Measurements from ENCODE around the gene NHLRC2. TPM values are rescaled to one million over a fixed set of nuclear protein-coding genes. Genes with fewer than 3 reads are reported as not detected.

Gene NHLRC2
- total RNA-seq, 2 experiments from 2014 or later, result 4.6 TPM

DNA sequence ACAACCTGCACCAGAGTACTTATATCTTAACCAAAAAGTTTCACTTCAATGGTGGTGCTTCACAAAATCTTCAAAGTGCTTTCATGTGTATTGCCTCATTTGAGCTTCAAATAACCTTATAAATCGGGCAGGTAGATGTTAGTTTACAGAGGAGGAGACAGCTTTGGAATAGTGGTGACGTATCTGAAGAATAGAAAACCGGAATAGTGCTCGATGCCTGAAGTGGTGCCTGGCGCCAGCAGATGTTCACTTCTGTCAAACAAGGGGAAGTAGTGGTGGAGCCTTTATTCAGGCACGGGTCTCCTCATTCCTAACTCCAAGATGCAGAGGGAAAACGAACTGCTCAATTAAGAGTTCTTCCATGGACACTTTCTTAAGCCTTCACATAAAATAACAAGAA, 58.1 kb downstream of the NHLRC2 start:
- H3K4me1 ChIP-seq (ENCODE audit: insufficient read depth, low read length), result no peaks in the 10 kb centered on the region
- peaks cover 10% of the 10 kb centered on the region for H3K36me3 ChIP-seq (ENCODE audit: insufficient read depth, low read length)
- no peak overlapping the region for H3K4me3 ChIP-seq (ENCODE audit: low read length)
- Mint-ChIP-seq H3K27ac (no peak overlapping the region), H3K36me3 (ENCODE audit: low read depth) (peaks cover 13% of the 10 kb centered on the region), H3K4me3 (no peak overlapping the region), H3K4me1 (ENCODE audit: low read depth) (no peaks in the 10 kb centered on the region), H3K27me3 (no peaks in the 10 kb centered on the region), H3K9me3 (no peaks in the 10 kb centered on the region)
- CTCF ChIA-PET, result interaction anchor here (1.2 kb wide), 1 partner anchor 20 kb away, joined by 3 read pairs; no protein-coding TSS in a partner anchor
- H3K27ac ChIP-seq (ENCODE audit: low read depth in 1 of 2, low read length in 2 of 2), result no peak overlapping the region
- no peak for ATAC-seq (ENCODE audit: poor library complexity)
- no peaks in the 10 kb centered on the region for H3K9me3 ChIP-seq (ENCODE audit: control insufficient read depth in 1 of 2, insufficient read depth in 1 of 2, low read length in 2 of 2)
- intact Hi-C loops (cut with DNase I, micrococcal nuclease), result no loop called here
- no peaks in the 10 kb centered on the region for H3K27me3 ChIP-seq (ENCODE audit: control insufficient read depth in 1 of 2, insufficient read depth in 2 of 2, low read length in 2 of 2)
- TF ChIP-seq, protein P1, sequence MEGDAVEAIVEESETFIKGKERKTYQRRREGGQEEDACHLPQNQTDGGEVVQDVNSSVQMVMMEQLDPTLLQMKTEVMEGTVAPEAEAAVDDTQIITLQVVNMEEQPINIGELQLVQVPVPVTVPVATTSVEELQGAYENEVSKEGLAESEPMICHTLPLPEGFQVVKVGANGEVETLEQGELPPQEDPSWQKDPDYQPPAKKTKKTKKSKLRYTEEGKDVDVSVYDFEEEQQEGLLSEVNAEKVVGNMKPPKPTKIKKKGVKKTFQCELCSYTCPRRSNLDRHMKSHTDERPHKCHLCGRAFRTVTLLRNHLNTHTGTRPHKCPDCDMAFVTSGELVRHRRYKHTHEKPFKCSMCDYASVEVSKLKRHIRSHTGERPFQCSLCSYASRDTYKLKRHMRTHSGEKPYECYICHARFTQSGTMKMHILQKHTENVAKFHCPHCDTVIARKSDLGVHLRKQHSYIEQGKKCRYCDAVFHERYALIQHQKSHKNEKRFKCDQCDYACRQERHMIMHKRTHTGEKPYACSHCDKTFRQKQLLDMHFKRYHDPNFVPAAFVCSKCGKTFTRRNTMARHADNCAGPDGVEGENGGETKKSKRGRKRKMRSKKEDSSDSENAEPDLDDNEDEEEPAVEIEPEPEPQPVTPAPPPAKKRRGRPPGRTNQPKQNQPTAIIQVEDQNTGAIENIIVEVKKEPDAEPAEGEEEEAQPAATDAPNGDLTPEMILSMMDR (IDR thresholded peaks at IDR 0.05), result no peak
- DNase-seq, result no peak
- POLR2A ChIA-PET, result no interaction called here

DNA sequence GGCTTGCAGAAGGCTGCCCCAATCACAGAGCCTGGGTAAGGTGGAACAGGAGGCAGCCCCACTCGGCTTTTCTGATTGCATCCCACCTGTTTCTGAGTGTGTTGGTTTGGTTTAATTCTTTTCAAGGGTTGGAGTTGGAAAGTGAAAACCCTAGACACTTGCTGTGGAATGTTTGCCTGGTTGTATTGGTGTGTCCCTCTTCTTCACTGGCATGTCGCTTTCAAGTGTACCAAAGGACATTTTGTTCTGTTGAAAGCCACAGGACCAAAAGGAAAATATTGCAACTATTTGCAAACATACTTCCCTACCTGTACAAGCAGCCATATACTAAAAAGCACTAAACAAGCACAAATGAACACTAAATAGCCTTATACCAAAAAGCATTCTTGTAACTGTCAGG, 60.5 kb downstream of the NHLRC2 start:
- Histone ChIP-seq H3K27ac (ENCODE audit: low read depth in 1 of 2, low read length in 2 of 2) (no peak overlapping the region), H3K9me3 (ENCODE audit: control insufficient read depth in 1 of 2, insufficient read depth in 1 of 2, low read length in 2 of 2) (no peaks in the 10 kb centered on the region), H3K27me3 (ENCODE audit: control insufficient read depth in 1 of 2, insufficient read depth in 2 of 2, low read length in 2 of 2) (no peaks in the 10 kb centered on the region), H3K4me1 (ENCODE audit: insufficient read depth, low read length) (no peaks in the 10 kb centered on the region), H3K4me3 (ENCODE audit: low read length) (no peak overlapping the region), H3K36me3 (ENCODE audit: insufficient read depth, low read length) (no peaks in the 10 kb centered on the region)
- Mint-ChIP-seq H3K27ac (no peak overlapping the region), H3K9me3 (no peaks in the 10 kb centered on the region), H3K27me3 (no peaks in the 10 kb centered on the region), H3K4me1 (ENCODE audit: low read depth) (no peaks in the 10 kb centered on the region), H3K4me3 (no peak overlapping the region), H3K36me3 (ENCODE audit: low read depth) (peaks cover 5% of the 10 kb centered on the region)
- ATAC-seq (ENCODE audit: poor library complexity) (no peak), DNase-seq (no peak)
- ChIA-PET CTCF (no interaction called here), POLR2A (no interaction called here)
- TF ChIP-seq, protein P1 (IDR thresholded peaks at IDR 0.05), result no peak
- intact Hi-C loops (cut with DNase I, micrococcal nuclease), result no loop called here

DNA sequence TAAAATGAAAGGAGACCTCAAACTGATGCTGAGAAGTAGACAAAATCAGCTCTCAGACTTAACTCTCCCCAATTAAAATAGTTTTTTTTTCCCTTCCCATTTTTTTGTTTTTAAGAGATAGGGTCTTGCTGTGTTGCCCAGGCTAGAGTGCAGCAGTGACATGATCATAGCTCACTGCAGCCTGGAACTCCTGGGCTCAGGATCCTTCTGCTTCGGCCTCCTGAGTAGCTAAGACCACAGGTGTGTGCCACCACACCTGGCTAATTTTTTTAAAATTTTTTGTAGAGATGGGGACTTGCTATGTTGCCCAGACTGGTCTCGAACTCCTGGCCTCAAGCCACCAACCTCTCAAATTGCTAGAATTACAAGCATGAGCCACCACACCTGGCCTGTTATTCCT, 61.1 kb downstream of the NHLRC2 start:
- Histone ChIP-seq H3K4me3 (ENCODE audit: low read length) (no peak overlapping the region), H3K36me3 (ENCODE audit: insufficient read depth, low read length) (no peaks in the 10 kb centered on the region), H3K27ac (ENCODE audit: low read depth in 1 of 2, low read length in 2 of 2) (no peak overlapping the region), H3K27me3 (ENCODE audit: control insufficient read depth in 1 of 2, insufficient read depth in 2 of 2, low read length in 2 of 2) (no peaks in the 10 kb centered on the region), H3K9me3 (ENCODE audit: control insufficient read depth in 1 of 2, insufficient read depth in 1 of 2, low read length in 2 of 2) (no peaks in the 10 kb centered on the region), H3K4me1 (ENCODE audit: insufficient read depth, low read length) (no peaks in the 10 kb centered on the region)
- no peaks in the 10 kb centered on the region for H3K4me1 Mint-ChIP-seq (ENCODE audit: low read depth)
- H3K27ac Mint-ChIP-seq, result no peak overlapping the region
- POLR2A ChIA-PET, result no interaction called here
- no peak overlapping the region for H3K4me3 Mint-ChIP-seq
- intact Hi-C loops (cut with DNase I, micrococcal nuclease), result no loop called here
- CTCF ChIA-PET, result interaction anchor here (0.6 kb wide), 1 partner anchor 45 kb away, joined by 3 read pairs; no protein-coding TSS in a partner anchor
- TF ChIP-seq, protein P1 (IDR thresholded peaks at IDR 0.05), result no peak
- DNase-seq, result no peak
- H3K36me3 Mint-ChIP-seq (ENCODE audit: low read depth), result peaks cover 5% of the 10 kb centered on the region
- ATAC-seq (ENCODE audit: poor library complexity), result no peak
- no peaks in the 10 kb centered on the region for H3K27me3 Mint-ChIP-seq
- H3K9me3 Mint-ChIP-seq, result no peaks in the 10 kb centered on the region
